NCI-H2081 treated with DMSO at 0.1 percent for 48 hours (cell line): Measurements from ENCODE around the gene NDEL1.
"Not testable (repeated sequence)": the region's sequence is repeated elsewhere in the genome, so short reads cannot be mapped to it uniquely, and the experiment has no call there.

Experiments used
- DNase-seq: peaks from one replicate; lab custom pipeline; 2025; lab: John Stamatoyannopoulos, UW

Gene NDEL1

GRCh38 chr17:8435245-8436168, at the start of gene NDEL1:
Gene NDEL1, plus strand, starts transcription at chr17:8435884. Its CDS starts 8,388 bp downstream, at chr17:8444272.
- peak; percentile 70 for DNase-seq

- no peak for DNase-seq
Measured at GRCh38 chr17:8386841-8387240, 48.8 kb upstream of the NDEL1 start.

DNA sequence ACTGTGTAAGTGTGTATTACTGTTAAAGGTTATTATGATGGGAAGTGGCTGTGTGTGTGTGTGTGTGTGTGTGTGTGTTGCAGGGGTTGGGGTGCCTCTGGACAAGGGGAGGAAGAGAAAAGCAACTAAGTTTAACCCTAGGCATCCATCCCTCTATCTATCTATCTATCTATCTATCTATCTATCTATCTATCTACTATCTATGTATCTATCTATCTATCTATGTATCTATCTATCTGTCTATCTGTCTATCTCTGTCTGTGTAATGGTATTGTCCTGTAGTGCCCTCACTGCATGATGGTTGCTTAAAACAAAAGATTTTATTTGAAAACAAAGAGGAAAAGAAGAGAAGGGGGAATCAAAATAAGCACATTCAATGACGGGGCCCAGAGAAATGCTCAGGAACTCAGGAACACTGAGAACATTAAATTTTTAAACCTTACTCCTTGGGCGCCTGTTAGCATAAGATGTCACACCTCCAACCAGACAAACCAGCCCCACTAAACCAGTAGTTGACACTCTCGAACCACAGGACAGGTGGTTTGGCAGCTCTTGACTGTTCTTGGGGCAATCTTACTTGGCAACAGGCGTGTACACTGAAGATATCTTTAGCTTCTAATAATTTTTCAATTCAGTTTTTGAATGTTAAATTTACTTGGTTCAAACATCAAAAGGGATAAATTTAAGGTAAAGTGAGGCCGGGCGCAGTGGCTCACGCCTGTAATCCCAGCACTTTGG, 47.6 kb upstream of the NDEL1 start:
- DNase-seq: no peak

DNA sequence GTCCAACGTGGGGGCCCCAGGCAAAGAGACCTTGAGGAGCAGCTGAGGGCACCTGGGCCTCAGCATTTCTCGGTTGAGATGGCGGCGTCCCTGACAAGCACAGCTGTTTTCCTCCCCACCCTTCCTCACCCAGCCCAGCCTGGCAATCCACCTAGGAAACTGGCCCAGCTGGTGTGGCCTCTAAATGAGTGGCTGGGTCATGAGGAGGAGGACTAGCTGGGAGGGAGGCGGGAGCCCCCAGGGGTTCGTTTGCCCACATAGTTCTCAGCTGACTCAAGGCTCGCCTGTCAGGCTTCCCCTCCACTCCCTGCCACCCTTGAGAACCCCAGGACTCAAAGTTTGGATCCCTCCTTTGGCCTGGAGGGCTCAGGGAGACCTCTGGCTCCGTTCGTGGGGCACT, 44.0 kb upstream of the NDEL1 start:
- DNase-seq: no peak

GRCh38 chr17:8392274-8392673, 43.4 kb upstream of the NDEL1 start:
- DNase-seq: no peak

DNA sequence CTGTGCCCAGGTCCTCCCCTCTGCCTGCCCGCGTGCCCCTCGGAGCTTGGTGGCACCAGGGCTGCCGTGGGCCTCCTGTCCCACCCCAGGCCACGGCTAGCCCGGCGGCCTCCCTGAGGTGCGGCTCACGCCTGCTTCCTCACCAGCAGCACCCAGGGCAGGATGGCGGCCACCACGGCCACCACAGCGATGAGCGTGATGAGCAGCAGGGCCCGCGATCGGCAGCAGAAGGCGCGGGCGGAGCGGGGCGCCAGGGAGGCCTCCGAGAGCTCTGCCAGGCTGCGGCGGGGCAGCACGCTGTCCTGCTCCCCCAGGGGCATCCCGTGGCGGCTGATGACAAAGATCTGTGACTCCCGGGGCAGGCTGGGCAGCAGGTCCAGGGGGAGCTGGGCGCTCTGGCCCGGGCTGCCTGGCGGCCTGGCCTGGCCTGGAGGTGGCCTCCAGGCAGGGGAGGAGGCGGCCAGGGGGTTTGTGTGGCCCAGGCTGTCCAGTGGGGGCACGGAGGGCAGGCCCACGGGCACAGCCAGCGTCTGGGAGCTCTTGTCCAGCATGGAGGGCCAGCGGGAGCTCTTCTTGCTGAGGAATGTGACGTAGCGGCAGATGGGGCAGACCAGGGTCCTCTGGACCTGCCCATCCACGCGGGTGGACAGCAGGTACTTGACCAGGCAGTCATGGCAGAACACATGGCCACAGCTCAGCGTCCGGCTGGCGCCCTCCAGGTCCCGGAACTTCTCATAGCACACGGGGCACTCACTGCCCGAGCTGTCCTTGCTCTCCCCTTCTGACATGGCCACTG, 42.8 kb upstream of the NDEL1 start:
- DNase-seq: no peak

DNA sequence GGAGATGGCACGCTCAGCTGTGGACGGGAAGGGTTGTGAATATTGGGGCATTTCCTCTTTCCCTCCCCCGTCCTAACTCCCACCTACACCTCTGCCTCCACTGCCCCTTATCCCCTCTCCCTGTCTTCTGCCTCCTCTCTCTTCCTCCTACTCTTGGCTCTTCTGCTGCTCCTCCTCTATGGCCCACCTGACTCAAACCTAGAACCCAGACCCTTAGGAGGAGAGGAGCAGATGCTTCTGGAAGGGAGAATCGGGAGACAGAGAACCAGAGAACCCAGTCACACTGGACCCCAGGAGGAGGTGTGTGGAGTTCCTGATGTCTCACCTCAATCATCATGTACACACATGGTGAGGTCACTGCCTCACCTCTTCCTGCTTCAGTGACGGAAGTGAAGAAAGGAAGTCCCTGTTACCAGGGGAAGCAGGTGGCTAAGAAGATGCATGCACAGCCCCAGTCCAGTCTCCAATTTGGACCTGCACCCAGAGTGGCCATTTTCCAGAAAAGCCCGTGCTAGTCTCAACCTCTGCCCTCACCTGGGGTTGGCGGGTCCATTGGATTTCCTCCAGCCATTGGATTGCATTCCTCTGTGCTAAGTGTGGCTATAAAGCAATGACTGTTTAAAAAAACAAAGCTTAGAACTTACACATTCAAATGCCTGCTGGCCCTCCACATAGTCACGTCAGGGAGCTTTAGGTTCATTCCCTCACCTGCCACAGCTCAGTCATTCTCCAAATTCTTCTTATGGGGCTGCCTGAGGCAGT, 42.0 kb upstream of the NDEL1 start:
- no peak for DNase-seq

DNA sequence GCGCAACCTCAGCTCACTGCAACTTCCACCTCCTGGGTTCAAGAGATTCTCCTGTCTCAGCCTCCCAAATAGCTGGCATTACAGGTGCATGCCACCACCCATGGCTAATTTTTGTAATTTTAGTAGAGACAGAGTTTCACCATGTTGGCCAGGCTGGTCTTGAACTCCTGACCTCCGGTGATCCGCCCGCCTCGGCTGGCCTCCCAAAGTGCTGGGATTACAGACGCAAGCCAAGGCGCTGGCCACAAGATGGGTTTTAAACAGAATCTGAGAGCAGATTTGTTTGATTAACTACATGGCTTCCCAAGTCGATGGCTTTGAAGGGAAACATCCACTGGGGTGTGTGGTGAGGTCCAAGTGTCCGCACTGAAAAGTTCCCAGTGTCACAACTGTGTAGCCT, 41.2 kb upstream of the NDEL1 start:
- not testable (repeated sequence) for DNase-seq

DNA sequence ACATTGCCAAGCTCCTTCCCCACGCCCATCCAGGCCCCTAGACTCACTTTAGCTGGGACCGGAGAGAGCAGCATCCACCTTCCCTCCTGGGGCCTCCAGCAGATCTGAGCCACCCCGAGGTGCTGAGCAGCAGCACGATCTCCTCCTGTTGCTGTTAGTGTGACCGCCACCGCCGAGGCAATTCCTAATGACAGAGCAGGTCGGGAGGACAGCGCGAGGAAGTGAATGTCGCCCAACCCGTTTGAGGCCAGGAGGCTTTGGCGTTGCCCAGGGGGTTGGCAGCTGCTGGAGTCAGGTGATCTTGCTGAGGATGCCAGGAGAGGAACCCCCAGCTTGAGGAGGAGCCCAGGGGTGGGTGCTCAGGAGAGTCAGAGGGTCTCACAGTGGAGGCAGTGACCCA, 38.0 kb upstream of the NDEL1 start, which contains the start of gene RNF222:
Gene RNF222 (minus strand): TSS at position 192 of the 400 bp plus-strand sequence. CDS start 4,366 bp downstream, outside the sequence.
- DNase-seq: no peak

GRCh38 chr17:8398980-8399379, 36.7 kb upstream of the NDEL1 start:
- DNase-seq: no peak

DNA sequence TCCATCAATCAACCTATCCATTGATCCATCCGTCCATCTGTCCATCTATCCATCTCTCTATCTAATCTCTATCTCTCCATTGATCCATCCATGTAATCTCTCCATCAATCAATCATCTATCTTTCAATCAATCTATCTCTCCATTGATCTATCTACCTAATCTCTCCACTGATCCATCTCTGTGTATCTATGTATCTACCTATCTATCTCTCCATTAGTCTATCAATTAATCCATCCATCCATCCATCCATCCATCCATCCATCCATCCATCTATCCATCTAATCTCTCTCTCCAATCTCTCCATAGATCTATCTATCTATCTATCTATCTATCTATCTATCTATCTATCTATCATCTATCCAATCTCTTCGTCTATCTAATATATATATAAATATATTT, 34.6 kb upstream of the NDEL1 start:
- DNase-seq: no peak

GRCh38 chr17:8402921-8403536, 32.7 kb upstream of the NDEL1 start:
- no peak for DNase-seq

DNA sequence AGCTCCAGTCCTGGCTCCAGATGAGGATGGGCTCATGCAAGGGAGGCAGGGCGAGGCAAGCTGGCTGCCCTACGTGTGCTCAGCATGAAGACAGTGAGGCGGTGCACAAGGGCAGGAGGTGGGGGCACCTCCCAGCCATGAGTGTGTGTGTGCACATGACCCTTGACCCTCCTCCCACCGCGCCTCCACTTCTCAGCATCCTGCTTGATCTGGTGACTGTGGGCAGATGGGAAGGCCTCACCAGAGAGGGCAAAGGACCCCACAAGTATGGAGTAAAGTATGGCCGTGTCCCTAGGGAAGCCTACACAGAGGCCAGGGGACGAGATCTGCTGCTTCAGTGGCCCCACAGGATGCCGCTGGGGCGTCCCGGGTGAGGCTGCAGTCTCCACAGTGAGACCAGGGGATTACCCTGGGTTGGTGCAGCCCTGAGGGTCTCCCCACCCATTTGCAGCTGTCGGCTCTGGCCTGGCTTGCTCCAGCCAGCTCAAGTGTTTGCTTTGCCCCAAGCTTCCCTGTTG, 30.1 kb upstream of the NDEL1 start:
- DNase-seq: no peak

GRCh38 chr17:8406174-8406573, 29.5 kb upstream of the NDEL1 start:
- no peak for DNase-seq

GRCh38 chr17:8408371-8408770, 27.3 kb upstream of the NDEL1 start:
- no peak for DNase-seq

DNA sequence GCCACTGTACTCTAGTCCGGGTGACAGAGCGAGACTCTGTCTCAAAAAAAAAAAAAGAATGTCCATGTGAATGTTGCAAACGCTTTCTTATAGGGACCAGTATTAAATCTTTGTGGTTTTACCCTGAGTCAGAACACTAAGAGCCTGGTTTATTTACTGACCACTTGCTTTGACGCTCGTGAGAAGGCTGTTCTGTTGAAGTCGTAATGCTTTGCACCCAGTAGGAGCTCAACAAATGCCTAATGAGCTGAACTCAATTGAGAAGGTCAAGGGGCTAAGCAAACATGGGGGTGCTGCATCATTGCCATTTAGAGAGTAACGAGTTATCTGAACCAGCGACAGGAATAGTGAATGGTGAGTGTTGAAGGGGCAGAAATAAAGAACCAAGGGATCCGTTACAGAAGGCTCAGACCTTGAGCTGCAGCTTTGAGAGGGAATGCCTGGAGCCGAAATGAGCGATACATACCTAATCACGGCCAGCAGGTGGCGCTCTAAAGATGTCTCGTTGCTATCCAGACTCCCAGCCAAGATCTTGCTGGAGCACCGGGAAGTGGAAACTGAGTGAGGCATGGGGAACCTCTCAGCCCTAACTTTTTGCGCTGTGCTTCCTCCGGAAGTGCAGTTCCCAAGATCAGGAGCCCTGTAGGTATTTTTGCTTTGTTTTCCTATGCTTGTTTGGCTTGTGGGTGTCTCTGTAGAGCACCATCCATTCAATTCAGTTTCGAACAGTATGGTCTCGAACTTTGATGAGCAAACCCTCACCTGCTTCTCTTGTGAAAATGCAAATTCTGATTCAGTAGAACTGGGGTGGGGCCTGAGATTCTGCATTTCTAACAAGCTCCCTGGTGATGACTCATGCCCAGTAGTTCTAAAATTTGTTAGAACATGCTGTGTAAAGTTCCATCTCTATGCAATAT, 25.5 kb upstream of the NDEL1 start:
- DNase-seq: peak; percentile 38

- DNase-seq: no peak
Measured at GRCh38 chr17:8410883-8411238, 24.8 kb upstream of the NDEL1 start.

- DNase-seq: no peak
Measured at GRCh38 chr17:8412089-8412488, 23.6 kb upstream of the NDEL1 start.

DNA sequence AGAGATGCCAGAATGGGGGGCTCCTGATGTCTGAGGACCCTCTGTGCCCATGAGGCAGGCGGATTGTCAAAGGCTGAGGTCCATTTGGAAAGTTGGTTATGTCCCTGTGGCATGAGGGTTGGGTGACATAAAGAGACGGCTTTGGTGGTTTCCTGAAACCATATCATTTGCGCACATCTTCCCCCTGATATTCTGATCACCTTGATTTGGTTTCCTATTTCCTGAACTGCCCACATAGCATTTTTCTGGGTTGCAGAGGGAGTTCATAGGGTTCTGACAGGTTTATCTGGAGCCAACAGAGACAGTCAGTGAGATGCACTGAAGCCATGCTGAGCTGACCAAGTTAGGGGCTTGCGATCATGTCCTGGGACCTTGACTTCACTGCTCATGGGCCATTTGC, 22.4 kb upstream of the NDEL1 start:
- DNase-seq: no peak

DNA sequence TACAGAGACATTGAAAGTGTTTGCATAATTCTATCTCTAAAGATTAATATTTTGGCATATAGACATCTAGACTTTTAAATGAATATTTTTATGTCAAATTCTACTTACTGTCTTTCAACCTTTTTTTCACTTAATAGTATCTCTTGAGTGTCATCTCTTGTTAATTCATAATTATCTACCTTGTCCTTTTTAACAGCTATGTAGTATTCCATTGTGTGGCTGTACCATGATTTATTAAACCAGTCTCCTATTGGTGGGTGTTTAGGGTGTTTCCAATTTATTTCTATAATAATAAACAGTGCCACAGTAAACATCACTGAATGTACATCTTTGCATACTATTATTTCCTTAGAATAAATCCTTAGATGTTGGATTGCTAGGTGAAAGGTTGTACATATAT, 21.7 kb upstream of the NDEL1 start:
- no peak for DNase-seq
